HG03469 (cell line): Measurements from ENCODE around the gene NCKAP1.
"Not testable (repeated sequence)": the region's sequence is repeated elsewhere in the genome, so short reads cannot be mapped to it uniquely, and the experiment has no call there.

Experiments
- ATAC-seq: cut with Tn5 transposase; IDR thresholded peaks from one replicate; pipeline ENCODE4 v1.9.1; 2021; ENCODE audit warnings: mild to moderate bottlenecking, moderate library complexity, moderate number of reproducible peaks; ENCODE audit not compliant: unreplicated experiment

Gene NCKAP1

GRCh38 chr2:183038341-183039300, at the start of gene NCKAP1:
Gene NCKAP1 (minus strand): TSS chr2:183038457. CDS start chr2:183038099, 358 bp downstream.
- peak; percentile 50 for ATAC-seq

DNA sequence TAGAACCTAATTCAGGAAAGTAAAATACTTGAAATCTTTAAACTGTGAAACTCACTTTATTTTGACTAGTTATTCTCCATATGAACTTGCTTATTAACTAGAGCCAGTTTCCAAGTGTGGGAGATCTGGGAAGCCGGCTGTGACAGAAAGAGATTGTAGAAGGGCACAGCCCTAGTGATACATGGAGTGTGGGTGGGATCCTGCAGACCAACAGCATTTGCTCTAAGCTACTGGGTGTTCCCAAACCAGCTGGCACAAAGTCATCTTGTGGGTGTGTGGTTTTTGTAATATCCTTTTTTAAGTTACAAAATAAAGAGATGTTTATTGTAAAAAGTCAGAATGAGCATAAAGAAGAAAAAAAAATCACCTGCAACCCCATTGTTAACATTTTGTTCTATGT, 43.7 kb upstream of the NCKAP1 start:
- no peak for ATAC-seq

DNA sequence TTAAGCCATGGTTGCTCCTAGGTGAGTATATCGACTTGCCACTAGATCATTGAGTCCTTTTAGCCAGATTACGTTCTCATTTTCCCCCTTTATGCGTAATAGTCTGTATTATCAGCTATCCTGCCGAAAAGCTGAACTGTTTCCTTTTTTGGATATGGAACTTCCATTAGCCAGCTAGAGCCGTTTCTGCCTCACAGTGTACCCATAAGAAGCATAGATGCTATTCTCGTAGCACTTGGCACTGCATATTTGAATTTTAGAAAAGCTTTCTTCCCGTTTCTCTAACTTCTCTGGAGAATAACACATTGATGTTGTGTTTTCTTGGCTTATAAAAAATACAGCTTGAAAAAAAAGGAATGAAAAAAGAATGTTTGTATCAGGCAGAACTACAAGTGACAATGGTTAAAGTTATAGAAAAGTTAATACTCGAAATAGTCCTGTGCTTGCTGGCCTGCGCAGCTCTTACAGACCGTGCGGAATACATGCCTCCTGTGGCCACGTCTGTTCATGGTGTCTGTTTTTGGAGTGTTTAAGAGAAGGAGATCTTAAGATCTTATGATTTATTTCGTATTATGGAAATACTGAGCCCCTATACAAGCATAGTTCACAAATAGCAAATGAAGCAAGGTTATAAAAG, 41.0 kb upstream of the NCKAP1 start:
- peak; percentile 12 for ATAC-seq

DNA sequence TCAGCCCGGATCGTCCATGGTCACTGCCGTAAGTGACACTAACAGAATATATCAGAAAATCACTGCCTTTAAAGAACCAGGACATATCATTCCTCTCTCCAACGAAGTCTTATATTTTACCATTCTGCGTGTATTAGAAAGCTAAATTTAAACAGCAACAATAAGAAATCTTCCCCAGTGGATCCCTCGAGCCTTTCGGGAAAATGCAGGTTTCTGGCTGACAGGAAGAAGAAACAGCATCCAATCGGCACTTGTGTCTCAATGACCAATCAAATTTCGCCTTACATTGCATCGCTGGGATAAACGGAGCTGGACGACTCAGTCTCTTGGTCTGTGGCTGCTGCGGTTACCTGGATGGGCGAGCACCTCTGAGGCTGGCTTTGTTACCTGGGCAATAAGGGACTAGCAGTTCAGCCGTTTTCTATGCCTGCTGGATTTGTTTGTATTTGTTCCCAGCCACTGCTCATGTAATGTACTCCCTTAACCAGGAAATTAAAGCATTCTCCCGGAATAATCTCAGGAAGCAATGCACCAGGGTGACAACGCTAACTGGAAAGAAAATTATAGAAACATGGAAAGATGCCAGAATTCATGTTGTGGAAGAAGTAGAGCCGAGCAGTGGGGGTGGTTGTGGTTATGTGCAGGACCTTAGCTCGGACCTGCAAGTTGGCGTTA, 40.3 kb upstream of the NCKAP1 start, which contains the start of gene DUSP19:
DUSP19 (plus strand) TSS at position 284 of the 675 bp plus-strand sequence; CDS start at position 471, 187 bp downstream.
- peak; percentile 75 for ATAC-seq

DNA sequence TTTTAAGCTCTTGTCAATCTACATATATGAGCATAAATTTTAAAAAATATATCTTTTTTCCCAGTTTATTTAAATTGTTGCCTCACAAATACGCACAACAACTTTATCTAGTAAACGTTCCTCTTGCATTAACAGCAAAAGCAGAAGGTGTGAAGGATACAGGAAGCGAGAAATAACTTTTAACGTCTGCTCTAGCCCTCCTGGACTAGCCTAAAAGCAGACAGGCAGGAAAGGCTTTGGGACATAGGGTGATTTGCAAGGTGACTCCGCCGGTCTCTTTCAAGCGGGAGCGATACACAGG, 39.9 kb upstream of the NCKAP1 start:
- ATAC-seq: no peak

- no peak for ATAC-seq
Observed at GRCh38 chr2:183072177-183072576, 33.9 kb upstream of the NCKAP1 start.

DNA sequence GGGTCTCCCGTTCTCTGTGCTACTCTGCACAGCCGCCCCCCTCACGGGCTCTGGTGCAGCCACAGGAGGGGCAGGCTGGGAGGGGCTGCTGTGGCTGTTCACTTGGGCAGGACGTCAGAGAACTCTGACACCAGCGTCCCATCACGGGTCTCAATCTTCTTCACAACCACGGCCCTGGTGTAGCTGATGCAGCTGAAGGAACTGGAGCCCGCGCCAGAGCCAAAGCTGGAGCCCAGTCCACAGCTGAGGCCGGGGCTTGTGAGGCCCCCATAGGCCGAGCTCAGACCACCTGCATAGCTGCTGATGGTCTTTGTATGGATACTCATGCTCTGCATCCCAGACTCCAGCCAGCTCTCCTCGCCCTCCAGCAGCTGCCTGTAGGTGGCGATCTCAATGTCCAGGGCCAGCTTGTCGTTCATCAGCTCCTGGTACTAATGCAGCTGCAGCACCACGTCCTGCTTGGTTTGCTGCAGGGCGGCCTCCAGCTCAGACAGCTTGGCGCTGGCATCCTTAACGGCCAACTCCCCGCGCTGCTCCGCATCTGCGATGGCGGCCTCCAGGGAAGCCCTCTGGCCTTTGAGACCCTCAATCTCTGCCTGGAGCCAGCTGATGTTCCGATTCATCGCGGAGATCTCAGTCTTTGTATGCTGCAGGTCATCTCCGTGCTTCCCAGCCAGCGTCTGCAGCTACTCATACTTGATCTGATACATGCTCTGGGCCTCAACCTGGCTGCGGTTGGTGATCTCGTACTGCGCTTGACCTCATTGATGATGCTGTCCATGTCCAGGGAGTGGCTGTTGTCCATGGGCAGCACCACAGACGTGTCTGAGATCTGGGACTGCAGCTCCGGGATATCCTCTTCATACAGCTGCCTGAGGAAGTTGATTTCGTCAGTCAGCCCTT, 32.9 kb upstream of the NCKAP1 start:
- no peak for ATAC-seq

DNA sequence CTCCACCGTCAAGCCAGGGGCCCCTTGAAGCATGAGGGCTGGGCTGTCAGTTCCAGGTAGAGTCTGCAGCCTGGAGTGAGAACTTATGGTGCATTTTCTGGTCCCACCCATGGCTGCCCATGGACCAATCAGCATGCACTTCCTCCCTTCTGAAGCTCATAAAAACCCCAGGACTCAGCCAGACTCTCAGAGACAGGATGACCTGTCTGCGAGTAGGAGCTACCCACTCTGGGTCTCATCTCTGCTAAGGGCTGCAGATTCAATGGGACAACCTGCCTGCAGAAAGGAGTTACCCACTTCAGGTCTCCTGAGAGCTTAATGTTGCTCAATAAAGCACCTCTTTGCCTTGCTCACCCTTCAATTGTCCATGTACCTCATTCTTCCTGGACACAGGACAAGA, 30.9 kb upstream of the NCKAP1 start:
- no peak for ATAC-seq

- ATAC-seq: no peak
Observed at GRCh38 chr2:183068561-183068960, 30.3 kb upstream of the NCKAP1 start.

- peak; percentile 85 for ATAC-seq
Observed at GRCh38 chr2:183063083-183063482, 24.8 kb upstream of the NCKAP1 start.

- no peak for ATAC-seq
Observed at GRCh38 chr2:183060571-183061231, 22.4 kb upstream of the NCKAP1 start.

- no peak for ATAC-seq
Observed at GRCh38 chr2:183059561-183059960, 21.3 kb upstream of the NCKAP1 start.

DNA sequence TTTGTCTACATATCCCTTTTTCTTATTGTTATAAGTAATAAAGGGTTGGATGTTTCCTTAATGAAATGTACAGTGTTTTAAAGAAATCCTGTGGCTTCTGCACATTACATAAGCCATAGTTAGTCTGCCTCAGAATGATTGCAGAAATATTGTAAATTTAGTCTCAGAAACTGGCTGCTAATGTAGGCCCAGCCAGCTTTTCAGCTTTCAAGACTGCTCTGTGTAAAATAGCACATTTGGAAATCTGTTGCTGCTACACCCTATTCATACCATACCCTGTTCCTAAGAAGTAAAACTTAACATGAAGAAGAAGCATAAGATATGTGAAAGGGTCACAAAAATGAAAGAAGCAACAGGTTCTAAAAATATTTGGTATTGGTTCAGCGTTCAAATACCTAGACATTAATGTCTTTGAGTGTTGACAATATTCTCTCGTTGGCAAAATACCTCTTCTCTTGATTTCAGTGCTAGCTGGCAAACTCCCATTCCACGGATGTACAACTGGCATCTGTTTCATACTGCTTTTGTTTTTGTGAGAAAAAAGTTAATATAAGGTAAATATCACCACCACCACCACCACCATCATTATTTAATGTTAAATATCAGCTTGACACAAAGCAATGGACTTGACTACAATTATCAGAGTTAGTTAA, 19.2 kb upstream of the NCKAP1 start:
- peak; percentile 26 for ATAC-seq

- ATAC-seq: no peak
Observed at GRCh38 chr2:183049420-183049819, 11.2 kb upstream of the NCKAP1 start.

GRCh38 chr2:183047486-183048125, 9.3 kb upstream of the NCKAP1 start:
- ATAC-seq: not testable (repeated sequence)

- ATAC-seq: not testable (repeated sequence)
Observed at GRCh38 chr2:183043580-183043979, 5.3 kb upstream of the NCKAP1 start.

- ATAC-seq: no peak
Observed at GRCh38 chr2:183040604-183041003, 2.3 kb upstream of the NCKAP1 start.

- ATAC-seq: peak; percentile 12
Observed at GRCh38 chr2:183037553-183038340, 510 bp downstream of the NCKAP1 start.
